GM12878 (cell line): ENCODE measurements around the gene CAMTA1. TPM values are rescaled to one million over a fixed set of nuclear protein-coding genes. Genes with fewer than 3 reads are reported as not detected.

Experiments used
- BCL11A ChIP-seq: IDR thresholded peaks from 2 replicates; pipeline ENCODE4 v1.6.1; 2011; ENCODE audit warnings: low read depth, low read length
- BHLHE40 ChIP-seq, 2 experiments: fragments of 450-650 bp in 1 of 2; IDR thresholded peaks; 2 replicates each; pipeline ENCODE4 v1.6.1; 2011 to 2017; ENCODE audit warnings: low read depth in 2 of 2, borderline replicate concordance in 1 of 2, improper control_type of control experiment in 1 of 2, low read length in 1 of 2, mild to moderate bottlenecking in 1 of 2
- BMI1 ChIP-seq: fragments of 450-650 bp; IDR thresholded peaks from 2 replicates; pipeline ENCODE4 v1.6.1; 2016; ENCODE audit warnings: mild to moderate bottlenecking, moderate library complexity, borderline replicate concordance
- CBX3 ChIP-seq: fragments of 200-600 bp; sonication (generic); IDR thresholded peaks from 2 replicates; pipeline ENCODE4 v1.6.1; 2016; ENCODE audit warnings: low read depth, borderline replicate concordance
- CBX5 ChIP-seq: sonication (generic); IDR thresholded peaks from 2 replicates; pipeline ENCODE4 v1.6.1; 2016; ENCODE audit warnings: low read depth, moderate library complexity, mild to moderate bottlenecking, inconsistent platforms
- CEBPB ChIP-seq, 2 experiments: fragments of 150-350 bp in 1 of 2; IDR thresholded peaks; 2 replicates each; pipeline ENCODE4 v1.6.1; 2012 to 2014; ENCODE audit warnings: low read depth in 2 of 2, low read length in 2 of 2, borderline replicate concordance in 1 of 2, inconsistent platforms in 1 of 2
- CREM ChIP-seq: IDR thresholded peaks from 2 replicates; pipeline ENCODE4 v1.6.1; 2014; ENCODE audit warnings: antibody characterized with exemption, low read depth
- DPF2 ChIP-seq: fragments of 450-650 bp; IDR thresholded peaks from 2 replicates; pipeline ENCODE4 v1.6.1; 2017; ENCODE audit warnings: mild to moderate bottlenecking
- EED ChIP-seq: sonication (generic); IDR thresholded peaks from 2 replicates; pipeline ENCODE4 v1.6.1; 2016; ENCODE audit warnings: antibody characterized with exemption, low read depth
- IKZF2 ChIP-seq, 2 experiments: fragments of 450-650 bp; IDR thresholded peaks; 2 replicates each; pipeline ENCODE4 v1.6.1; 2017; ENCODE audit warnings: mild to moderate bottlenecking in 2 of 2, moderate library complexity in 2 of 2
- MTA3 ChIP-seq: IDR thresholded peaks from 2 replicates; pipeline ENCODE4 v1.6.1; 2012; ENCODE audit warnings: low read length, inconsistent platforms, borderline replicate concordance
- NFYB ChIP-seq: IDR thresholded peaks from 2 replicates; pipeline ENCODE4 v1.6.1; 2011; ENCODE audit warnings: low read depth, mild to moderate bottlenecking, low read length, improper control_type of control experiment, moderate library complexity; ENCODE audit not compliant: insufficient read depth
- NRF1 ChIP-seq: conservative IDR thresholded peaks from 2 replicates; pipeline ENCODE4 v1.6.1; 2011; ENCODE audit warnings: mild to moderate bottlenecking, low read depth, low read length, improper control_type of control experiment
- POU2F2 ChIP-seq: IDR thresholded peaks from 3 replicates; pipeline ENCODE4 v1.6.1; 2011; ENCODE audit warnings: low read depth, mild to moderate bottlenecking, low read length, borderline replicate concordance
- RAD21 ChIP-seq: IDR thresholded peaks from 2 replicates; pipeline ENCODE4 v1.6.1; 2011; ENCODE audit warnings: mild to moderate bottlenecking, low read depth, low read length, moderate library complexity; ENCODE audit not compliant: insufficient read depth
- RFX5 ChIP-seq: IDR thresholded peaks from 2 replicates; pipeline ENCODE4 v1.6.1; 2011; ENCODE audit warnings: low read depth, low read length, improper control_type of control experiment
- SMAD5 ChIP-seq: IDR thresholded peaks from 2 replicates; pipeline ENCODE4 v1.6.1; 2016; ENCODE audit warnings: antibody characterized with exemption, low read depth
- SMC3 ChIP-seq: IDR thresholded peaks from 2 replicates; pipeline ENCODE4 v1.6.1; 2011; ENCODE audit warnings: low read length, improper control_type of control experiment, borderline replicate concordance
- SUZ12 ChIP-seq: fragments of 200-600 bp; sonication (generic); IDR thresholded peaks from one replicate; pipeline ENCODE4 v1.6.1; 2018; ENCODE audit warnings: antibody characterized with exemption, mild to moderate bottlenecking; ENCODE audit not compliant: unreplicated experiment
- YBX1 ChIP-seq: fragments of 450-650 bp; IDR thresholded peaks from 2 replicates; pipeline ENCODE4 v1.6.1; 2016; ENCODE audit warnings: antibody characterized with exemption
- YY1 ChIP-seq: IDR thresholded peaks from 2 replicates; pipeline ENCODE4 v1.6.1; 2011; ENCODE audit warnings: low read depth, mild to moderate bottlenecking, low read length
- ZNF217 ChIP-seq: fragments of 450-650 bp; IDR thresholded peaks from 2 replicates; pipeline ENCODE4 v1.6.1; 2017; ENCODE audit warnings: antibody characterized with exemption, mild to moderate bottlenecking
- polyA plus RNA-seq, 11 experiments: library from polyadenylated mRNA; depleted of rRNA in 4 of 11; unstranded in 6 of 11; stranded (reverse) in 5 of 11; fragments of >200 nt; fragmentation: Nextera tagmentation in 4 of 11; fragmentation: Illumina TruSeq in 1 of 11; extraction: Ambion mirVana in 4 of 11; extraction: Trizol in 1 of 11; gene quantifications; 1 replicate in 1 of 11; 2 replicates in 10 of 11; pipeline versions ENCODE4 v1.2.1 to v1.2.3, GENCODE V29; 2011 to 2016; ENCODE audit warnings: inconsistent platforms in 2 of 11, missing spikeins in 2 of 11, low read depth in 1 of 11
- total RNA-seq, 4 experiments: library from RNA; depleted of rRNA in 3 of 4; stranded (reverse); fragments of >200 nt in 3 of 4; fragmentation: Illumina TruSeq in 1 of 4; extraction: Trizol in 1 of 4; gene quantifications; 2 replicates each; pipeline versions ENCODE4 v1.2.1 to v1.2.3, GENCODE V29; 2013 to 2021
- TF ChIP-seq, protein P1 (sequence below): fragments of 150-350 bp; IDR thresholded peaks from 2 replicates; pipeline ENCODE4 v1.6.1; 2014; ENCODE audit warnings: mild to moderate bottlenecking, low read depth, low read length
- TF ChIP-seq, protein P2 (sequence below): fragments of 450-650 bp; IDR thresholded peaks from 2 replicates; pipeline ENCODE4 v1.6.1; 2016; ENCODE audit warnings: mild to moderate bottlenecking
- TF ChIP-seq, protein P3 (sequence below): IDR thresholded peaks from 2 replicates; pipeline ENCODE4 v1.6.1; 2012; ENCODE audit warnings: low read depth, low read length, improper control_type of control experiment
- TF ChIP-seq, protein P4 (sequence below): fragments of 450-650 bp; IDR thresholded peaks from 2 replicates; pipeline ENCODE4 v1.6.1; 2014; ENCODE audit warnings: mild to moderate bottlenecking
- TF ChIP-seq, protein P5 (sequence below): fragments of 450-650 bp; IDR thresholded peaks from 2 replicates; pipeline ENCODE4 v1.6.1; 2016; ENCODE audit warnings: mild to moderate bottlenecking

Gene CAMTA1
- total and polyA plus RNA-seq, 10 of the 15 experiments (the other 5 are each of a cell fraction or from before 2014, with no cell fraction given) = 37.7 to 148 (median 76.4) TPM

DNA sequence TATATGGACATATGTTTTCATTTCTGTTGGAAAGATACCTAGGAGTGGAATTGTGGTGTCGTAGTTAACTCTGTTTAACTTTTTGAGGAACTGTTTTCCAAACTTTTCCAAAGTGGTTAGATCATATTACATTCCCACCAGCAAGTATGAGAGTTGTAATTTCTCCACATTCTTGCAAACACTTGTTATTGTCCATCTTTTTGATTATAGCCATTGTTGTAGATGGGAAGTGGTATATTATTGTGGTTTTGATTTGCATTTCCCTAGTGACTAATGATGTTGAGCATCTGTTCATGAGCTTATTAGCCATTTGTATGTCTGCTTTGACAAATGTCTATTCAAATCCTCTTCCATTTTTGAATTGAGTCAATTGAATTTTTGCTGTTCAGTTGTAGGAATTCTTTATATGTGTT lies 19.8 kb downstream of the CAMTA1 start (continued):
- TF ChIP-seq, protein P1, sequence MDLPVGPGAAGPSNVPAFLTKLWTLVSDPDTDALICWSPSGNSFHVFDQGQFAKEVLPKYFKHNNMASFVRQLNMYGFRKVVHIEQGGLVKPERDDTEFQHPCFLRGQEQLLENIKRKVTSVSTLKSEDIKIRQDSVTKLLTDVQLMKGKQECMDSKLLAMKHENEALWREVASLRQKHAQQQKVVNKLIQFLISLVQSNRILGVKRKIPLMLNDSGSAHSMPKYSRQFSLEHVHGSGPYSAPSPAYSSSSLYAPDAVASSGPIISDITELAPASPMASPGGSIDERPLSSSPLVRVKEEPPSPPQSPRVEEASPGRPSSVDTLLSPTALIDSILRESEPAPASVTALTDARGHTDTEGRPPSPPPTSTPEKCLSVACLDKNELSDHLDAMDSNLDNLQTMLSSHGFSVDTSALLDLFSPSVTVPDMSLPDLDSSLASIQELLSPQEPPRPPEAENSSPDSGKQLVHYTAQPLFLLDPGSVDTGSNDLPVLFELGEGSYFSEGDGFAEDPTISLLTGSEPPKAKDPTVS = no peak
- TF ChIP-seq BMI1 (no peak), CREM (no peak), SMAD5 (no peak), YY1 (no peak), ZNF217 (no peak; the same call in 1 of the 2 replicates), CEBPB (IDR thresholded peaks at IDR 0.05; ENCODE audit: borderline replicate concordance in 1 of 2, low read depth in 2 of 2, low read length in 2 of 2) (no peak), CBX3 (no peak), RFX5 (peak; percentile 80), IKZF2 (IDR thresholded peaks at IDR 0.05) (peak; percentile 56 to 60), POU2F2 (peak; percentile 81; the same call in 1 of the 3 replicates), SUZ12 (no peak), NRF1 (no peak), DPF2 (0 out of 2 replicates have a peak, but pooled peaks have one; percentile 30), SMC3 (no peak), EED (no peak), YBX1 (no peak), CBX5 (no peak), BCL11A (0 out of 2 replicates have a peak, but pooled peaks have one; percentile 32), MTA3 (no peak), RAD21 (no peak), BHLHE40 (IDR thresholded peaks at IDR 0.05; ENCODE audit: borderline replicate concordance in 1 of 2, low read depth in 2 of 2, low read length in 1 of 2) (no peak), NFYB (no peak)
- TF ChIP-seq, protein P2, sequence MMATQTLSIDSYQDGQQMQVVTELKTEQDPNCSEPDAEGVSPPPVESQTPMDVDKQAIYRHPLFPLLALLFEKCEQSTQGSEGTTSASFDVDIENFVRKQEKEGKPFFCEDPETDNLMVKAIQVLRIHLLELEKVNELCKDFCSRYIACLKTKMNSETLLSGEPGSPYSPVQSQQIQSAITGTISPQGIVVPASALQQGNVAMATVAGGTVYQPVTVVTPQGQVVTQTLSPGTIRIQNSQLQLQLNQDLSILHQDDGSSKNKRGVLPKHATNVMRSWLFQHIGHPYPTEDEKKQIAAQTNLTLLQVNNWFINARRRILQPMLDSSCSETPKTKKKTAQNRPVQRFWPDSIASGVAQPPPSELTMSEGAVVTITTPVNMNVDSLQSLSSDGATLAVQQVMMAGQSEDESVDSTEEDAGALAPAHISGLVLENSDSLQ = peak; percentile 63
- TF ChIP-seq, protein P3, sequence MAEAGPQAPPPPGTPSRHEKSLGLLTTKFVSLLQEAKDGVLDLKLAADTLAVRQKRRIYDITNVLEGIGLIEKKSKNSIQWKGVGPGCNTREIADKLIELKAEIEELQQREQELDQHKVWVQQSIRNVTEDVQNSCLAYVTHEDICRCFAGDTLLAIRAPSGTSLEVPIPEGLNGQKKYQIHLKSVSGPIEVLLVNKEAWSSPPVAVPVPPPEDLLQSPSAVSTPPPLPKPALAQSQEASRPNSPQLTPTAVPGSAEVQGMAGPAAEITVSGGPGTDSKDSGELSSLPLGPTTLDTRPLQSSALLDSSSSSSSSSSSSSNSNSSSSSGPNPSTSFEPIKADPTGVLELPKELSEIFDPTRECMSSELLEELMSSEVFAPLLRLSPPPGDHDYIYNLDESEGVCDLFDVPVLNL = no peak
- TF ChIP-seq, protein P4, sequence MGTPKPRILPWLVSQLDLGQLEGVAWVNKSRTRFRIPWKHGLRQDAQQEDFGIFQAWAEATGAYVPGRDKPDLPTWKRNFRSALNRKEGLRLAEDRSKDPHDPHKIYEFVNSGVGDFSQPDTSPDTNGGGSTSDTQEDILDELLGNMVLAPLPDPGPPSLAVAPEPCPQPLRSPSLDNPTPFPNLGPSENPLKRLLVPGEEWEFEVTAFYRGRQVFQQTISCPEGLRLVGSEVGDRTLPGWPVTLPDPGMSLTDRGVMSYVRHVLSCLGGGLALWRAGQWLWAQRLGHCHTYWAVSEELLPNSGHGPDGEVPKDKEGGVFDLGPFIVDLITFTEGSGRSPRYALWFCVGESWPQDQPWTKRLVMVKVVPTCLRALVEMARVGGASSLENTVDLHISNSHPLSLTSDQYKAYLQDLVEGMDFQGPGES = no peak
- TF ChIP-seq, protein P5, sequence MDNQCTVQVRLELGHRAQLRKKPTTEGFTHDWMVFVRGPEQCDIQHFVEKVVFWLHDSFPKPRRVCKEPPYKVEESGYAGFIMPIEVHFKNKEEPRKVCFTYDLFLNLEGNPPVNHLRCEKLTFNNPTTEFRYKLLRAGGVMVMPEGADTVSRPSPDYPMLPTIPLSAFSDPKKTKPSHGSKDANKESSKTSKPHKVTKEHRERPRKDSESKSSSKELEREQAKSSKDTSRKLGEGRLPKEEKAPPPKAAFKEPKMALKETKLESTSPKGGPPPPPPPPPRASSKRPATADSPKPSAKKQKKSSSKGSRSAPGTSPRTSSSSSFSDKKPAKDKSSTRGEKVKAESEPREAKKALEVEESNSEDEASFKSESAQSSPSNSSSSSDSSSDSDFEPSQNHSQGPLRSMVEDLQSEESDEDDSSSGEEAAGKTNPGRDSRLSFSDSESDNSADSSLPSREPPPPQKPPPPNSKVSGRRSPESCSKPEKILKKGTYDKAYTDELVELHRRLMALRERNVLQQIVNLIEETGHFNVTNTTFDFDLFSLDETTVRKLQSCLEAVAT = 0 out of 2 replicates have a peak, but pooled peaks have one; percentile 46
